B cell (primary cell): Measurements from ENCODE around the gene ANKRD11. TPM values are rescaled to one million over a fixed set of nuclear protein-coding genes. Genes with fewer than 3 reads are reported as not detected.

Experiments used
- ATAC-seq: fragments of 200-7000 bp; cut with Tn5 transposase; one replicate; pipeline ENCODE4 v1.10.0; 2021; ENCODE audit warnings: low read depth, mild to moderate bottlenecking, moderate number of reproducible peaks, moderate library complexity
- CTCF ChIA-PET: fragments of 350-600 bp; sonication (Branson Sonifier 250); formaldehyde crosslinking; loops from one replicate; lab custom pipeline; 2021; ENCODE audit warnings: antibody characterized with exemption, inconsistent platforms; lab: Charles Lee
- POLR2A ChIA-PET: fragments of 350-600 bp; sonication (Branson Sonifier 250); formaldehyde crosslinking; loops from one replicate; lab custom pipeline; 2021; ENCODE audit warnings: antibody characterized with exemption; lab: Charles Lee
- DNase-seq: peaks from one replicate; pipeline ENCODE4 v3.0.0; 2013
- H2AFZ ChIP-seq: 2 replicates; pipeline ENCODE4 v1.6.1; 2012; ENCODE audit warnings: mild to moderate bottlenecking, low read depth, low read length; ENCODE audit not compliant: insufficient read depth, poor library complexity, severe bottlenecking
- H3K27ac ChIP-seq, 2 donors: 1 replicate in 1 of 2; 2 replicates in 1 of 2; pipeline ENCODE4 v1.5.1; 2012 to 2013; ENCODE audit warnings: low read length in 2 of 2, mild to moderate bottlenecking in 2 of 2, moderate library complexity in 1 of 2
- H3K27me3 ChIP-seq, 4 experiments: fragments of 200-600 bp in 1 of 4; sonication (generic) in 1 of 4; replicated peaks in 1 of 4; 1 replicate in 2 of 4; 2 replicates in 2 of 4; pipeline versions ENCODE4 v1.6.1 to v1.7.0; 2013 to 2016; ENCODE audit warnings: low read length in 3 of 4, mild to moderate bottlenecking in 2 of 4, mixed read lengths in 1 of 4, moderate library complexity in 1 of 4; ENCODE audit not compliant: insufficient read depth in 4 of 4, control insufficient read depth in 3 of 4; ENCODE audit errors: control extremely low read depth in 1 of 4
- H3K36me3 ChIP-seq, 2 experiments: replicated peaks in 1 of 2; 1 replicate in 1 of 2; 2 replicates in 1 of 2; pipeline versions ENCODE4 v1.6.1 to v1.7.1; 2013; ENCODE audit warnings: low read length in 1 of 2; ENCODE audit not compliant: insufficient read depth in 2 of 2, control insufficient read depth in 1 of 2; ENCODE audit errors: control extremely low read depth in 1 of 2, extremely low read depth in 1 of 2
- H3K4me1 ChIP-seq, 2 donors: fragments of 200-600 bp in 1 of 2; sonication (generic) in 1 of 2; 1 replicate in 1 of 2; 2 replicates in 1 of 2; pipeline versions ENCODE4 v1.5.1 to v1.6.1; 2013 to 2017; ENCODE audit warnings: low read length in 2 of 2; ENCODE audit not compliant: control insufficient read depth in 2 of 2, insufficient read depth in 2 of 2
- H3K4me2 ChIP-seq: replicated peaks from 2 replicates; pipeline ENCODE3; 2012; ENCODE audit warnings: mild to moderate bottlenecking, low read depth, low read length; ENCODE audit not compliant: poor library complexity, severe bottlenecking
- H3K4me3 ChIP-seq, 5 experiments: fragments of 200-600 bp in 1 of 5; sonication (generic) in 1 of 5; 1 replicate in 3 of 5; 2 replicates in 2 of 5; pipeline versions ENCODE4 v1.5.1 to v1.7.0; 2011 to 2016; ENCODE audit warnings: low read length in 4 of 5, mild to moderate bottlenecking in 4 of 5, low read depth in 2 of 5, control low read depth in 1 of 5, moderate library complexity in 1 of 5; ENCODE audit not compliant: insufficient read depth in 1 of 5; ENCODE audit errors: control extremely low read depth in 1 of 5, extremely low read depth in 1 of 5
- H3K79me2 ChIP-seq: fragments of 200-600 bp; sonication (generic); one replicate; pipeline ENCODE4 v1.6.0; 2016; ENCODE audit warnings: low read length; ENCODE audit not compliant: control insufficient read depth, insufficient read depth
- H3K9ac ChIP-seq: fragments of 200-600 bp; sonication (generic); 2 replicates; pipeline ENCODE4 v1.6.1; 2017; ENCODE audit warnings: mild to moderate bottlenecking, low read length, moderate library complexity
- H3K9me3 ChIP-seq, 3 donors: one replicate each; pipeline versions ENCODE4 v1.6.1 to v1.7.1; 2013; ENCODE audit warnings: low read length in 2 of 3; ENCODE audit not compliant: control insufficient read depth in 2 of 3, insufficient read depth in 1 of 3; ENCODE audit errors: control extremely low read depth in 1 of 3
- H4K20me1 ChIP-seq: 2 replicates; pipeline ENCODE4 v1.6.0; 2012; ENCODE audit warnings: mild to moderate bottlenecking, low read length; ENCODE audit not compliant: insufficient read depth, control insufficient read depth, poor library complexity, severe bottlenecking
- H3K27ac Mint-ChIP-seq: one replicate; pipeline ENCODE4 v1.8.0; 2021; ENCODE audit warnings: mixed read lengths
- H3K27me3 Mint-ChIP-seq: one replicate; pipeline ENCODE4 v1.8.0; 2021; ENCODE audit warnings: mixed read lengths
- H3K4me1 Mint-ChIP-seq: one replicate; pipeline ENCODE4 v1.8.0; 2021; ENCODE audit warnings: mixed read lengths
- H3K4me3 Mint-ChIP-seq: one replicate; pipeline ENCODE4 v1.8.0; 2021; ENCODE audit warnings: mixed read lengths
- H3K9me3 Mint-ChIP-seq: one replicate; pipeline ENCODE4 v1.8.0; 2022; ENCODE audit warnings: mixed read lengths; ENCODE audit not compliant: insufficient read depth
- EZH2 ChIP-seq: IDR thresholded peaks from 2 replicates; pipeline ENCODE4 v1.6.1; 2012; ENCODE audit warnings: borderline replicate concordance, low read depth, mild to moderate bottlenecking, moderate library complexity, low read length; ENCODE audit not compliant: insufficient read depth, poor library complexity, severe bottlenecking
- WGBS: methylation state at CpG from one replicate; pipeline ENCODE4 v1.1.5; 2013; ENCODE audit warnings: missing lambda C conversion rate; ENCODE audit not compliant: insufficient coverage; 5-methylcytosine and 5-hydroxymethylcytosine counted together
- intact Hi-C: fragments of 100-400 bp; cut with micrococcal nuclease; formaldehyde crosslinking; loops from one replicate; pipeline ENCODE4 v1.10.0; 2022
- polyA plus RNA-seq: library from polyadenylated mRNA; depleted of rRNA; stranded (reverse); fragments of >200 nt; gene quantifications from 2 replicates; pipeline ENCODE4 v1.2.3, GENCODE V29; 2012
- total RNA-seq, 2 donors: library from RNA; stranded (reverse); fragments of 120-200 nt in 1 of 2; gene quantifications; 1 replicate in 1 of 2; 2 replicates in 1 of 2; pipeline versions ENCODE4 v1.2.3 to v1.2.4, GENCODE V29; 2013 to 2022
- TF ChIP-seq, protein P1 (sequence below): fragments of 200-600 bp; IDR thresholded peaks from one replicate; pipeline ENCODE4 v1.8.0; 2022; ENCODE audit warnings: antibody characterized with exemption, mild to moderate bottlenecking

Gene ANKRD11
- total and polyA plus RNA-seq, 2 donors (not counting 1 experiment from before 2014, with no cell fraction given), result 67.9 to 314 TPM

DNA sequence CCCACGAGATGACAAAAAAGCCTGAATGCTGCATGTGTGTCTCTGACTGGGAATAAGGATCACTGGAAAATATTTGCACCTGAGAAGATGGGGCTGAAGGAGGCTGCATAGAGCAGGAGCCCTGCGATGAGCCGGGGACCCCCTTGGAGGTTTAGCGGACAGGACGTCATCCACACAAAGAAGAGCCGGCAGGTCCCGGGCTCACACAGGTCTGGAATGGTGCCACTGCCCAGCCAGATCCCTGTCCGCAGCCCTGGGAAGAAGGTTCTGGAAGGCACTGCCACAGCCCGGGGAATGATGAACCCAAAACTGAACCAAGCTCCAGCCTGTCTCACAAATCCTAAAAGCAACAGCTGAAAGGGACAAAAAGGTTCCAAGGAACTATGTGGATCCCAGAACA, 101.8 kb downstream of the ANKRD11 start:
- Histone ChIP-seq H3K36me3 (peaks cover 0 to 11% of the 10 kb centered on the region in 2 experiments), H3K4me1 (peaks cover 20 to 36% of the 10 kb centered on the region in 2 donors), H3K4me3 (no peak overlapping the region), H3K27me3 (no peaks in the 10 kb centered on the region), H2AFZ (no peak overlapping the region), H3K9me3 (no peaks in the 10 kb centered on the region), H3K79me2 (peaks cover 94% of the 10 kb centered on the region), H3K9ac (no peak overlapping the region), H4K20me1 (peaks cover 86% of the 10 kb centered on the region), H3K27ac (no peak overlapping the region), H3K4me2 (no peak overlapping the region)
- no peak for TF ChIP-seq EZH2
- TF ChIP-seq, protein P1, sequence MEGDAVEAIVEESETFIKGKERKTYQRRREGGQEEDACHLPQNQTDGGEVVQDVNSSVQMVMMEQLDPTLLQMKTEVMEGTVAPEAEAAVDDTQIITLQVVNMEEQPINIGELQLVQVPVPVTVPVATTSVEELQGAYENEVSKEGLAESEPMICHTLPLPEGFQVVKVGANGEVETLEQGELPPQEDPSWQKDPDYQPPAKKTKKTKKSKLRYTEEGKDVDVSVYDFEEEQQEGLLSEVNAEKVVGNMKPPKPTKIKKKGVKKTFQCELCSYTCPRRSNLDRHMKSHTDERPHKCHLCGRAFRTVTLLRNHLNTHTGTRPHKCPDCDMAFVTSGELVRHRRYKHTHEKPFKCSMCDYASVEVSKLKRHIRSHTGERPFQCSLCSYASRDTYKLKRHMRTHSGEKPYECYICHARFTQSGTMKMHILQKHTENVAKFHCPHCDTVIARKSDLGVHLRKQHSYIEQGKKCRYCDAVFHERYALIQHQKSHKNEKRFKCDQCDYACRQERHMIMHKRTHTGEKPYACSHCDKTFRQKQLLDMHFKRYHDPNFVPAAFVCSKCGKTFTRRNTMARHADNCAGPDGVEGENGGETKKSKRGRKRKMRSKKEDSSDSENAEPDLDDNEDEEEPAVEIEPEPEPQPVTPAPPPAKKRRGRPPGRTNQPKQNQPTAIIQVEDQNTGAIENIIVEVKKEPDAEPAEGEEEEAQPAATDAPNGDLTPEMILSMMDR, result no peak
- no peak for ATAC-seq
- DNase-seq, result no peak
- ChIA-PET POLR2A (no interaction called here), CTCF (no interaction called here)
- peaks cover 64% of the 10 kb centered on the region for H3K4me1 Mint-ChIP-seq
- no peaks in the 10 kb centered on the region for H3K27me3 Mint-ChIP-seq
- intact Hi-C loops, result no loop called here
- H3K4me3 Mint-ChIP-seq, result peak overlapping the region; percentile 37
- H3K9me3 Mint-ChIP-seq, result no peaks in the 10 kb centered on the region
- H3K27ac Mint-ChIP-seq, result no peak overlapping the region
- 93% methylated on average over 8 of the region's 9 CpGs for WGBS

DNA sequence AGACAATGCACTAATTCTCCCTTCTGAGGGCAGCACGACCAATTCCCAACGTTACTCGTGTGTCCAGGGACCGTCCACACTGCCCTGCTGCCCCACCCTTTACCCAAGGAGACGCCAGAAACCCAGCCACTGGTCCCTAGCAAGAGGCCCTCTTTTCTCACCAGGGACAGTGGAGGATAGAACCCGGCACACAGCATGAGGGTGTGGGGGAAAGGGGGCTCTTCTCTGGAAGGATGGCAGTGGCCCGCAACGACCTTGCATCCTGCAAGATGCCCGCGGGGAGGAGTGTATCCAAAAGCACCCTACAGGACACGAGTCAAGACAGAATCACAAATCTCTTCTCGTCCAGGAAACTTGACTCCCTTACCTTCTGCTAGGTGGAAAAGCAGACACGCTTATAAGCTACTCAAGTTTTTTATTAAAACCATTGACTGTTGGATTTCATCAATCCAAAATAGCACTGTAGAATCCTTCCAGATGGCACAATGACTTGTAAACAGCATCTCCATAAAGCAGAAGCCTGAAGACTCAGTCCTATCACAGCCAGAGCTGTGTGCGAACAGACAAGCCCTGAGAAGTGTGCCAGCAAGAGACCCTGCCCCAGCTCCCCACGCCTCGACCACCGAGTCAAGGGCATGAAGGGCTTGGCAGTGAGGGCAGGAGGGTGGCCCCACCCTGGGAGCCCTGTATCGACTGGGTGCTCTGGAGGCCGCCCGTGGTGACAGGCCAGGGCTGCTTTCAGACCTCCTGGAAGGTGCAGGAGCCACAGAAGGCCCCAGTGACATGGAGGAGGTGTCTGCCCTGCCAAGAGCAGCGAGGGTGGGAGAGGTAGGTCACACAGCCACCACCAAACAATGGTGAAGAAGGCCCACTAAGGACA, 103.8 kb downstream of the ANKRD11 start:
- POLR2A ChIA-PET, result interaction anchor here (0.5 kb wide), 1 partner anchor 55 kb away, joined by 9 read pairs; no protein-coding TSS in a partner anchor
- Histone ChIP-seq H3K9me3 (no peaks in the 10 kb centered on the region), H3K27me3 (no peaks in the 10 kb centered on the region), H3K9ac (no peak overlapping the region), H3K4me1 (peaks cover 19 to 38% of the 10 kb centered on the region in 2 donors), H3K36me3 (peaks cover 0 to 8% of the 10 kb centered on the region in 2 experiments), H3K4me2 (peak overlapping the region; percentile 14), H3K79me2 (peaks cover 96% of the 10 kb centered on the region), H3K4me3 (no peak overlapping the region), H3K27ac (no peak overlapping the region), H4K20me1 (peaks cover 91% of the 10 kb centered on the region), H2AFZ (no peak overlapping the region)
- TF ChIP-seq, protein P1, result no peak
- TF ChIP-seq EZH2, result no peak
- intact Hi-C loops, result no loop called here
- H3K27me3 Mint-ChIP-seq, result no peaks in the 10 kb centered on the region
- DNase-seq, result no peak
- H3K4me1 Mint-ChIP-seq, result peaks cover 65% of the 10 kb centered on the region
- WGBS, result 97% methylated on average over 10 of the region's 21 CpGs
- CTCF ChIA-PET, result no interaction called here
- no peaks in the 10 kb centered on the region for H3K9me3 Mint-ChIP-seq
- H3K4me3 Mint-ChIP-seq, result peak overlapping the region; percentile 21
- no peak for ATAC-seq
- no peak overlapping the region for H3K27ac Mint-ChIP-seq
